Measurements from ENCODE around the gene UBXN11.
"Not testable (repeated sequence)": the region's sequence is repeated elsewhere in the genome, so short reads cannot be mapped to it uniquely, and the experiment has no call there.

Gene UBXN11

DNA sequence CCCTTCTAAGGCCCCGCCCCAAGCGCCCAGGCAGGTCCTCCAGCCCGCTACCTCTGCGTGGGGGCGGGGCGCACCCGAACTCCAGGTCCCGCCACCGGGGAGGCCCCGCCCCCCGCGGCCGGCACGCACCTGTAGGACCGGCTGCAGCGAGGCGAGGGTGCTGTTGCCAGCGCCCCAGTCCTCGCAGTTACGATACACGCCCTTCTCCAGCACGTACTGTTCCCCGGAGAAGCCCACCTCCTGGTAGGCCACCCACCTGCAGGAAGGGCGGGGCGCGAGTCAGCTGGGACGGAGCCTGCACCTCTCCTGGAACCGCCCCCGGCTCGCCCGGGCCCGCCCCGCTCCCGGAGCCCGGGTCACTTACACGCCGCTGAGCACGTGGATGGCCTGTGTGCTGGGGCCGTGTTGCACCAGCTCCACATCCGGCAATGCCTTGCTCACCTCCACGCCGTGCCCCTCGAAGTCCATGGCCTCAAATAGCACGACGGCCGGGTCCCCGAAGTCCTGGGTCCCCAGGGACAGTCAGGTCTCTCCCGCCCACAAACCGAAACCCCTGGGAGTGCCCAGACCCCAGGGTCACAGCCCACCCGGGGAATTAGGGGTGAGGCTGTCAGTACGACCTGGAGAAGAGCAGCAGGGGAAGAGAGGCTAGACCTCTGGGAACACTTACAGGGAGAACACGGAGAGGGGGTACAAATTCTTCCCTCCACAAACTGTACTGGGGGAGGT lies 30.2 kb upstream of the UBXN11 start:
- DNase-seq (ENCODE audit: low read depth), result no peak

DNA sequence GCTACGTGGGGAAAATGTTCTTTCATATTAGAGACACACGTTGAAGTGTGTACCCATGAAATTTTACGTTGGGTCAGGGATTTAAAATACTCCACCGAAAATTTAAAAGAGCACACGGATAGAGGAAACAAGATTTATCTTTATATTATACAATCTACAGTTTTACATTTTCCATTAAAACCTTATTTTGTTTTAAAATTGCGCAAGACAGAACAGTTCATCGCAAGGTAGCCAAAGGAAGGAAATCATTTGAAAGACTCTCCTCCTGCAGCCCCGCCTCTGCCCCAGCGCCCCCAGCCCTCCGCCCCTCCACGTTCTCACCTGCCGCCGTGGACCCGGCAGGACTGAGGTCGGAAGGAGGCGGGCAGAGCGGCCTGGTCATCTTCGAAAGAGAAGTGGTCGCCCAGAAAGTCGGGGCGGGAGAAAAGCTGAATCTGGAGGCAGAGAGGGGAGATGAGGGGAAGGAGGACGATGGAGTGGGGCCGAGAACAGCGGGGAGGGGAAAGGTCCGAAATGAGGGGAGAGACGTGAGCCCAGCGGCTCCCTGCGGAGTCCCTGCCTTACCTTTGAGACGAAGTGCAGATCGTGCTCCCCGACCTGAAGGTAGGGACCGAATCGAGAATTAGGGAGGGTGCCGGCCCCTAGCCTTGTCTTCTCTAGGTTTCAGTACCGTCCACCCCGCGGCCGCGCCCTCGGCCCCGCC lies 29.5 kb upstream of the UBXN11 start:
- DNase-seq (ENCODE audit: low read depth), result no peak

DNA sequence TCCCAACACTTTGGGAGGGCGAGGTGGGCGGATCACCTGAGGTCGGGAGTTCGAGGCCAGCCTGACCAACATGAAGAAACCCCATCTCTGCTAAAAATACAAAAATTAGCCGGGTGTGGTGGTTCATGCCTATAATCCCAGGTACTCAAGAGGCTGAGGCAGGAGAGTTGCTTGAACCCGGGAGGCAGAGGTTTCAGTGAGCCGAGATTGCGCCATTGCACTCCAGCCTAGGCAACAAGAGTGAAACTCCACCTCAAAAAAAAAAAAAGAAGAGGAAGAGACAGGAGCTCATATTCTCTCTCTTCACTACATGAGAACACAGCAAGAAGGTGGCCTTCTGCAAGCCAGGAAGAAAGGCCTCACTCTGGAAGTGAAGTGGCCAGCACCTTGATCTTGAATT lies 26.9 kb upstream of the UBXN11 start:
- DNase-seq (ENCODE audit: low read depth), result not testable (repeated sequence)

DNA sequence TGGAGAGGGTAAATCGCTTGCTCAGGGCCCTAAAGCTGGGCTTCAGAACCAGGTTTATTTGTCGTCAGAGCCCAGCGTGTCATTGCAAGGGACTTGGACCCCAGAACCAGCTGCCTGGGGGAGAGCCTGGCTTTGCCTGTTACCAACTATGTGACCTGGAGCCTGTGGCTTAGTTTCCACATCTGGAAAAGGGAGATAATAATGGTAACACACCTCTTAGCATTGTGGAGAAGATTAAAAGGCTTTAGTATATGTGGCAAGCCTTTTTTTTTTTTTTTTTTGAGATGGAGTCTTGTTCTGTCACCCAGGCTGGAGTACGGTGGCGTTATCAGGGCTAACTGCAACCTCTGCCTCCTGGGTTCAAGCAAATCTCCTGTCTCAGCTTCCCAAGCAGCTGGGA lies 23.8 kb upstream of the UBXN11 start:
- DNase-seq (ENCODE audit: low read depth), result no peak

DNA sequence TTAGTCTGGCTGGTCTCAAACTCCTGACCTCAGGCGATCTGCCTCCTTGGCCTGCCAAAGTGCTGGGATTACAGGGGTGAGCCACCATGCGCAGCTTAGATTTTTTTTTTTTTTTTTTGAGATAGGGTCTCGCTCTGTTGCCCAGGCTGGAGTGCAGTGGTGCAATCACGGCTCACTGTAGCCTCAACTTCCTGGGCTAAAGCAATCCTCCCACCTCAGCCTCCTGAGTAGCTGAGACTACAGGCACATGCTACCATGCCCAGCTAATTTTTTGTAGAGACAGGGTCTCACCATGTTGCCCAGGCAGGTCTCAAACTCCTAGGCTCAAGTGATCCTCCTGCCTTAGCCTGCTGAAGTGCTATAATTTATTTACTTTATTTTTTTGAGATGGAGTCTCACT lies 22.9 kb upstream of the UBXN11 start:
- not testable (repeated sequence) for DNase-seq (ENCODE audit: low read depth)

DNA sequence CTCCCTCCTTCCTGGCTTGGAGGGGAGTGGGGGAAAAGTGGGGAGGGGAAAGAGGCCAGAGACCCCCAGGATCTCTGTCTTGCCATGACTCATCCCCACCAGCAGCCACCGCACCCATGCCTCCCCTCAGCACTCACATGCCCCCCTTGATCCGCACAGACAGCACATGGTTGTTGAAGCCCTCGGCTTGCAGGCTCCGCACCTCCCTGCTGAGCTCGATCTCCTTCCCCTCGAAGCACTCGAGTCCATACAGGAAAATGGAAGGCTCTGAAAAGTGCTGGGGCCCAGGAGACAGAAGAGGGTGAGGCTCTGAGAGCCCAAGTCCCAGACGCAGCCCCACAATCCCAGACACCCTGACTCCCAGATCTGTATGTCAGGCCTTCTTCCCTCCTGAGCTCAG lies 22.2 kb upstream of the UBXN11 start:
- DNase-seq (ENCODE audit: low read depth), result no peak

DNA sequence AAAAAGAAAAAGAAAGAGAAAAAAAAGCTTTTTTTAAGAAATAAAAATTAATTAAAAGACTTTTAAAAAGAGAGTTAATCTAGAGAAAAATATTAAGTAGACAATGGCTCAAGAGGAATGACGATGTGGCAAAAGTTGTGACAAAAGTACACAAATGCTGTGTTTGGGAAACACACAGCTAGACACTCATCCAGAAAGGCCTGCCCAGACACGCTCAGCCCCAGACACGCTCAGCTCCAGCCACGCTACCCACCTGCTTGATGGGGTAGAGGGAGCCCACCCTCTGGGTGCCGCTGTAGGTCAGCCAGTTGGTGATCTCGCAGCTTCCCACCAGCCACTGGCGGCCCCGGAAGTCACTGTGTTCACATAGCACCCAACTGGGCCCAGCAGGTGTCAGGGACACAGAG lies 21.5 kb upstream of the UBXN11 start:
- no peak for DNase-seq (ENCODE audit: low read depth)

DNA sequence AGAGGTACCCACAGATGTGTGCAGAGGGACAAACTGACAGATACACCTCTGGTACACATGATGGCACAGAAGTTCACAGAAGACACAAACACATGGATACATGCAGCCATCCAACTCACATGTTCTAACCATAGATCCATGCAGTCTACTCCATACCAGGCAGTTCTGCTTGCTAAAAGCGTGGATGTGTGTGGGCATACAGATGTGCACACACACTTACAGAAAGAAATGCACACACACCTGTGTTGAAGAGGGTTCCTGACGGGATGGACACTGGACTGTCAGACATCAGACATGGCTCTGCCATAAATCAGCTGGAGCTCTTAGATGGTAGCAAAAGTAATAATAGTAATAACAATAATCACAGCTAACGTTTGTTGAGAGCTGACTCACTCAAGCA lies 18.1 kb upstream of the UBXN11 start:
- DNase-seq (ENCODE audit: low read depth), result no peak

DNA sequence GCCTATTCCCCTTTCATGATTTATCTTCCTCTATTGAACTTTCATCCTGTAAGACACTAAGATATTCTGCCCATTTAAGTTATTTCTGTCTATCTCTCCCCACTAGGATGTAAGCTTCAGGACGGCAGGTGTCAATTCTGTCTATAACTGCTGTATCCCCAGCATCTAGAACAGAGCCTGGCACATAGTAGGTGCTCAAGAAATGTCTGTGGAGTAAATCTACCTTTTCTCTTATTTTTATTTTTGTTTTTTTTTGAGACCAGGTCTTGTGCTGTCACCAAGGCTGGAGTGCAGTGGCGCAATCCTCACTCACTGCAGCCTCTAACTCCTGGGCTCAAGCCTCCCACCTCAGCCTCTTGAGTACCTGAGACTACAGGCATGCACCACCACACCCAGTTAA lies 16.9 kb upstream of the UBXN11 start:
- DNase-seq (ENCODE audit: low read depth), result no peak

DNA sequence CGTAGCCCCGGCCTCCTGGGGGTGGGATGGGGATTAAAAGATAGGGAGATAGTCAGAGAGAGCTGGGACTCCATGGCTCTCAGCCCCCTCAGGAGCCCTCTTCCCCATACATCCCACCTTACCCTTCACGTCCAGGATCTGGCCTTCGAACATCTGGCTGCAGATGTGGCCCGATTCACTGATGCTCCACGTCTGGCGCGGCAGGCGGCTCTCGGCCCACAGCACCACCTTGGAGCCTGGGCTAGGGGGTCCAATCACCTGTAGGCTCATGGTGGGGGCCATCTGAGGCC lies 15.6 kb upstream of the UBXN11 start:
- DNase-seq (ENCODE audit: low read depth), result no peak

DNA sequence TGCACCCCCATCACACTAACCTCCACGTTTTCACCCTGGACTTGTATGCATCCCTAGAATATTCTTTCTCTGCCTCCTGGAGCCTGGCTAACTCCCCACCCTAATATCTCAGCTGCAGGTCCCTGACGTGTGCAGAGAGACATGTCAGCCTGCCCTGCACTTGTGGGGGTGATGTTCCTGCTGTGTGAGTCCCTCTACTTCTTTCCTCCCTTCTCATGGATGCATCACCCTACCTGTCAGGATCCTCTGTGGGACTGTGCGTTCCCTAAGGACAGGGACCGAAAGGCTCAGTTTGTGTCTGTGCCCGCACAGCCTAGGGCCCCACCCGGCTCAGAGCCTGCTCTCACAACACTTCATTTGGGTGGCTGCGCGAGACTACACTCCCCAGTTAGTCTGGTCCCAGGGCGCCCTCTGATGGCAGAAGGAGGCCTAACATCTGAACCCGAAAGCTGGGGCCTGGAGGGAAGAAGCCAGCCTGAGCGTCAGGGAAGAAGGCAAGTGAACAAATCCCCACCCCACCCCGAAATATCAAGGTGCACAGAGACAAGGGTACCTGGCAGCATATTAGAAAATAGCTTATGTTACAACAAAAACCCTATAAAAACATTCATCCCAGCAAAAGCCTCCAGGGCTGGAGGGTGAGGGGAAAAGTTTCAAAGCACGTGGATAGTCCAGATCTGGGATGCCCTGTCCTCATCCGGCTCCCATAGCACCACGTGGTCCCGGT lies 15.0 kb upstream of the UBXN11 start:
- DNase-seq (ENCODE audit: low read depth), result peak; percentile 67

DNA sequence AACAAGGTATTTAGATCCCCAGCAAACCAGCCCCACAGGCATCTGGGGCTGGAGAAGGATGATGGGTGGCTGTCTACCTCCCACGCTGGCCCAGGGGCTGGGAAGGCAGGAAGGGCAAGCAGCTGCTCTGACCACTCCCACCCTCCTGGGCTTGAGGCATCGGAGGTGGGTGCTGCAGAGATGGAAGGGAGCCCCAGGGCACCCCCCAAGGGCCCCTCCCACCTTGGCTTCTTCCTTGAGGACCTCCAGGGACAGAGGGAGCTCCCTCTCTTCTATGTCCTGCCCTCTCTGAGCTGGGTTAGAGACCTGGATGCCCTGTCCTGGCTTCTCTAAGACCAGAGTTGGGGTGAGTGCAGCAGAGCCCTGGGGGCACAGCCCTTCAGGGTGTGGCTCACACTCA lies 14.5 kb upstream of the UBXN11 start:
- DNase-seq (ENCODE audit: low read depth), result no peak

DNA sequence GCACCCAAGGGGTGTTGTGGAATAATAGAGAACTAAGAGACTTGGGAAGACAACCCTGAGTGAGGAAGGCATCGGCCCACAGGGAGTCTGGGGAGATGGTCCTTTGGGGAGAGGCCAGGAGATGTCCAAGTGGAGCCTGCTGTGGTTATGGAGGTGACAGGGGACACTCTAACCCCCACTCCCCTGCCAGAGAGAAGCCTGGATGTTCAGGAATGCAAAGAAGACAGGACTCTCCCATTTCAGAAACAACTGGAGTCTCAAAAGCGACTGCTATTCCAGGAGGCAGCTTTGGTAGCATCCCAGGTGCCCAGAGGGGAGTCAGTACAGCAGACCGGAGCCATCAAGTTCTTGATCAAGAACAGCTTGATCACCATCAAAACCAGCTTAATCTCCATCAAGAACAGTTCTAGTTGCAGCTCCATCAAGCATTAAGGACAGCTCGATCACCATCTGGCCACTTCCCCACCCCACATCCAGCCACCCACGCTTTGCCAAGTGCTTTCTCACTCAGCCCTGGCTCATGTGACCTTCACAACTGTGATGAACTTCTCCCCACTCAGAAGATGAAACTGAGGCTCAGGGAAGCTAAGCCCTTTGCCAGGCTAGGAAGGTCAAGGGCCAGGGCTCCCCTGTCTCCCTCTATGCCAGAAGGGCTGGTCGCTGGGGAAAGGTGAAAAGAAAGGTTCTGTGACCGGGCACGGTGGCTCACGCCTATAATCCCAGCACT lies 12.1 kb upstream of the UBXN11 start:
- no peak for DNase-seq (ENCODE audit: low read depth)

DNA sequence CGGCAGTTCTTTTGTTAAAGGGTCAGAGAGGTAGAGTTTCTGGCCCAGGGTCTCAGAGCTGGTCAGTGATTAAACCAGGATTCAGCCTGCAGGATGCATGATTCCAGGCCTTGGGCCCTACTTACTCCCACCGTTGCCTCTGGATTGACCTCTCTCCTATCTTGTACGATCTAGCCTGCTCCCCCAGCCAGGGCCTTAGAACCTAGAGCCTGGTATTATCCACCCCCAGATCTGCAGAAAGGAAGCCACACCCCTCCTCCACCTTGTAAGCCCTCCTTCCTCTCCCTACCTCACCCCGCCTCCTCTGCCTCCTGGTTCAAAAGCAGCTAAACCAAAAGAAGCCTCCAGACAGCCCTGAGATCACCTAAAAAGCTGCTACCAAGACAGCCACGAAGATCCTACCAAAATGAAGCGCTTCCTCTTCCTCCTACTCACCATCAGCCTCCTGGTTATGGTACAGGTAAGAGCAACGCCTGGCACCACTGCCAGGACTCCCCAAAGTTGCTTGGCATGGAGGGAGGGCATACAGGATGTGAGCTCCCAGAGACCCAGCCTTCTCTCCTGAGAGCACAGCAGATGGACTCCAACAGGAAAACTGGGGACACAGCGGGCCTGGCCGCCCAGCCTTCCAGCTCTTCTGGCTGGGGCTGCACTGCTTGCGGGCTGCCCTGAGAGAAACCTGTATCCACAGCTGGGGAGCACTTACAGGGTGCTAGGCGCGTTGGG lies 11.3 kb upstream of the UBXN11 start, which contains the start of gene CD52:
Gene CD52, plus strand, starts transcription at position 347 of the 726 bp plus-strand sequence. Its CDS starts 60 bp downstream, at position 407.
- DNase-seq (ENCODE audit: low read depth), result no peak

DNA sequence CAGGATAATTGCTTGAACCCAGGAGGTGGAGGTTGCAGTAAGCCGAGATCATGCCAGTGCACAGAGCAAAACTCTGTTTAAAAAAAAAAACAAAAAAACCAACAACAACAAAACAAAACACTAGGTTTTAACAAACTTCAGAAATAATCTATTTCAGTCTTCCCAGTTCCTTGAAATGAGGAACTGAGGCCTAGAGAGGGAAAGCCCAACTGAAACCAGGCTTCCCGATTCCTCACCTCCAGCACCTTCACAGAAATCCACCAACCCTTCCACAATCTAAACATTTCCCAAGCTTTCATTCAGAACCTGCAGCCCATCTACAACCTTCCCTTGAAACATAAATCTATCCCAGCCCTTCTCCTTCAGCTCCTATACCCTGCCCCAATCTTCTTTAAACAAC lies 10.7 kb upstream of the UBXN11 start:
- DNase-seq (ENCODE audit: low read depth), result no peak

DNA sequence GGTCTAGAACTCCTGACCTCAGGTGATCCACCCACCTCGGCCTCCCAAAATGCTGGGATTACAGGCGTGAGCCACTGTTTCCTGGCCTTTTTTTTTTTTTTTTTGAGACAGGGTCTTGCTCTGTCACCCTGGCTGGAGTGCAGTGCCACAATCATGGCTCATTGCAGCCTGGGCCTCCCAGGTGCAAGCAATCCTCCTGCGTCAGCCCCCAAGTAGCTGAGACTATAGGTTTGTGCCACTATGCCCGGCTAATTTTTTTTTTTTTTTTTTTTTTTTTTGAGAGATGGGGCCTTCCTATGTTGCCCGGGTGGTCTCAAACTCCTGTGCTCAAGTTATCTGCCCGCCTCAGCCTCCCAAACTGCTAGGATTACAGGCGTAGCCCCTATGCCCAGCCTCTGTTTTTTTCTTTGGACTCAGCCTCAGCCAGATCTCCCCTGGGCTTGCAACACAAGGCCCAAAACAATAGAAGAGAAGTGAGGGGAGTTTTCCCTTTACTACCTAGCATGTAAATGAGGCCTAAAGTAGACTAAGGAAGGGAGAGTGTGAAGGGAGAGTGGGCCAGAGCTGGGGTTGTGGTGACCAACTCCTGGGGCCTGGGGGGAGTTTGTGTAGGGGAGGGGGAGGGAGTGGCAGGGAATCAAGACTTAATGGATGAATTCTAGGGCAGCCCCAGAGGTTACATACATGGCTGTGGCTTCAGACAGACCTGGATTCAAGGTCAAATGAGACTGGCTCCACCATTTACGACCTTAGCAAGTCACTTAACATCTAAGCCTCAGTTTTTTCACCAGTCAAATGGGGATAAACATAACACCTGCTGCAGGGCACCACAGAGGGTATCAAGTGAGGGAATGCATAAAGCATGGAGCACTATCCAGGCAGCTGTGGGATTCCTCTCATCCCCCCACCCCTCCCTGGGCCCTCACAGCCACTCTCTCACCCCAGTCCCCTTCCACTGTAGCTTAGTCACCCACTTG lies 9.7 kb upstream of the UBXN11 start:
- no peak for DNase-seq (ENCODE audit: low read depth)

DNA sequence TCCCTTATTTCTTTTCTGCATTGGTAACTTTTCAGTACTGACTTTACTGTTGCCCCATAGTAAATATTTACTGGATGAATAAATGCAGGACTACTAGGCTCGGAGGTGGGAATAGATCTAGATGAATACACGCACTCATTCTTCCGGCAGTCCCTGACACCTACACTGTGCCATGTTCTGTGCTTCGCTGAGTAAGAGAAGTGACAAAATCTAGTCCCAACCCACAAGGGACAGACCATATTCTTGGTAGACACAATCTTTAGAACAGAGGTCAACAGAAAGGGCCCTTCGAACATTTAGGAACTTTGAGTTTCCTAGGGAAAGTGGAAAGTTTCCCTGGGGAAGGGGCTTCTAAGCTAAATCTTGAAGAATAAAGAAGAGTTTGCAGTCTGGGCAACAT lies 8.1 kb upstream of the UBXN11 start:
- DNase-seq (ENCODE audit: low read depth), result no peak

DNA sequence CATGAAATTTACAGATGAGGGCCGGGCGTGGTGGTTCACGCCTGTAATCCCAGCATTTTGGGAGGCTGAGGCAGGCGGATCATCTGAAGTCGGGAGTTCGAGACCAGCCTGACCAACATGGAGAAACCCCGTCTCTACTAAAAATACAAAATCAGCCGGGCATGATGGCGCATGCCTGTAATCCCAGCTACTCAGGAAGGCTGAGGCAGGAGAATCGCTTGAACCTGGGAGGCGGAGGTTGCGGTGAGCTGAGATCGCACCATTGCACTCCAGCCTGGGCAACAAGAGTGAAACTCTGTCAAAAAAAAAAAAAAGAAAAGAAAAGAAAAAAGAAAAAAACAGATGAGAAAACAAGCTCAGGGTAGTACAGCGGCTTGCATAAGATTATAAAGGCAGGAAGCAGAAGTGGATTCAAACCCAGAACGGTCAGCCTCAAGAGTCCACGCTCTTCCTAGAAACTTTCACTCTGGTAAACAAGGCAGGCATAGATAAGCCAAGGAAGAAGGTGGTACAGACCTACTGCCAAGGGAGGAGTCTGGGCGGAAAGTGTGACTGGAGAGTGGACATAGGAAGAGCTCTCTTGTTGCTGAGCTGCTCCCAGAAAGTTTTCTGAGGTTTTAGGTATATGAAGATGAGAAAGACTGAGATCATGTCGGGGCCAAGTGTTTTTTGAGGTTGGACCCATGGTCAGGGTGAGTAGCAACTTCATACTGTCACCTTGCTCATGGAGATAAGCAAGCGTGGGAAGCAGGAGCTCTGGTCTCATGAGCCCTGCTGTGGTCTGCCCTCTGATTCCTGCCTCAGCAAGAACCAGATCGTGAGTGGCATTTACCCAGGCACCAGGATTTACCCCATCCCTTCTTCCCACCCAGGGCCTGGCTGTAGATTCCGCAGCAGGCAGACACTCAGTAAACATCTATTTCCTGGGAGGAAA lies 1.8 kb upstream of the UBXN11 start:
- DNase-seq (ENCODE audit: low read depth), result not testable (repeated sequence)

DNA sequence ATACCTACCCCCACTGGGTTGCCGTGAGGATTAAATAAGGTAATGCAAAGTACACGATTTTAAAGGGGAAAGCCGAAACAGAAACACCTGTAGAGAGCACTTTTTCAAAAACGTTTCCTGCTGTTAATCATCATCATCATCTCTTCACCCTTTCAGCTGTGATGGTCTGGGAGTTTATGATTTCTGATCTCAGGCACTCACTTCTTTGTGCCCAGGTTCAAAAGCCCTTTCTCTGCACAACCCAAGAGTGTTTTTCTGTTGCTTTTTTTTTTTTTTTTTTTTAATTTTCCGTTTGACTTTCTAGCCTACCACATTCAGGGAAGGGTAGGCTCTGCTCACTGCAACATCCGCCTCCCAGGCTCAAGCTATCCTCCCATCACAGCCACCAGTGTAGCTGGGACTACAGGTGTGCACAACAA lies 936 bp upstream of the UBXN11 start:
- no peak for DNase-seq (ENCODE audit: low read depth)

All from amniotic epithelial cell (primary cell).